ENCODE data around the gene SCNN1B. TPM values are rescaled to one million over a fixed set of nuclear protein-coding genes. Genes with fewer than 3 reads are reported as not detected.

The SCNN1B gene
- total RNA-seq, 2 experiments from 2014 or later = not detected

DNA sequence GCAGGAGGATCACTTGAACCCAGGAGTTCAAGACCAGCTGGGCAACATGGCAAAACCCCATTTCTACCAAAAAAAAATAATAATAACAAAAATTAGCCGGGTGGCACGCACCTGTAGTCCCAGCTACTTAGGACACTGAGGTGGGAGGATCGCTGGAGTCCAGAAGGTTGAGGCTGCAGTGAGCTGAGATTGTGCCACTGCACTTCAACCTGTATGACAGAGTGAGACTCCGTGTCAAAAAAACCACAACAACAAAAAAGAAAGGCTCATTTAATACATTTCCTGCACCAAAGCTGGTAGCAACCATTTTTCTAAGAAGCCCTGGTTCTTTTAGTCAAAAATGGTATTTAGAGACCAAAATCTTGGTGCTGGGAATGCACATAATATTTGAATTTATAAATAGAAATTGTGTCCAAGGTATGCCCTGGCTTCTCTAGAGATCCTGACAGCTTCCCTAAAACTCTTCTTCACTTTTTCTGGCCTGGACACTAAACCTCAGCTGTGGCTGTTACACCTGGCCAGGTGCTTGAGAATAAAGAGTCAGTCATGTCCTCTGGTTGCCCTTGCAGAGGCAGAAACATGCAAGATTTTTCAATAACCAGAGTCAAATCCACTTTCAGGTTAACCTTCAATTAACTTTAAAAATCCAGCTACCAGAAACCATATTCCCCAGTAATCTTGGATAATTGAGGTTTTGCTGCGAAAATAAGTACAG is 35.9 kb downstream of the SCNN1B start:
- Mint-ChIP-seq H3K4me3 (no peak overlapping the region), H3K9me3 (no peaks in the 10 kb centered on the region), H3K27me3 (peaks cover 14% of the 10 kb centered on the region), H3K27ac (no peak overlapping the region), H3K4me1 (no peaks in the 10 kb centered on the region), H3K36me3 (no peaks in the 10 kb centered on the region)
- DNase-seq = no peak
- POLR2A ChIA-PET = no interaction called here
- ATAC-seq (ENCODE audit: low read depth) = no peak

DNA sequence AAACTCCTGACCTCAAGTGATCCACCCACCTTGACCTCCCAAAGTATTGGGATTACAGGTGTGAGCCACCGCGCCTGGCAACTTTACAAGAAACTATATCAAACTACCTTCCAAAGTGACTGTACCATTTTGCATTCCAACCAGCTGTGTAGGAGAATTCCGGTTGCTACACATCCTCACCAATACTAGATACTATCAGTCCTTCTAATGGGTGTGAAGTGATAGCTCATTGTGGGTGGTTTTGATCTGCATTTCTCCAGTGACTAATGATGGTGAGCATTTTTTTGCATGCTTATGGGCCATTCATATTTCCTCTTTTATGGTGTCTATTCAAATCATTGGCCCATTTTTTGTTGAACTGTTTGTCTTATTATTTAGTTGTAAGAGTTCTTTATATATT is 37.7 kb downstream of the SCNN1B start:
- H3K9me3 Mint-ChIP-seq = no peaks in the 10 kb centered on the region
- H3K4me1 Mint-ChIP-seq = no peaks in the 10 kb centered on the region
- no peak overlapping the region for H3K27ac Mint-ChIP-seq
- ATAC-seq (ENCODE audit: low read depth) (no peak), DNase-seq (no peak)
- H3K36me3 Mint-ChIP-seq = no peaks in the 10 kb centered on the region
- peaks cover 14% of the 10 kb centered on the region for H3K27me3 Mint-ChIP-seq
- H3K4me3 Mint-ChIP-seq = no peak overlapping the region
- POLR2A ChIA-PET = no interaction called here

DNA sequence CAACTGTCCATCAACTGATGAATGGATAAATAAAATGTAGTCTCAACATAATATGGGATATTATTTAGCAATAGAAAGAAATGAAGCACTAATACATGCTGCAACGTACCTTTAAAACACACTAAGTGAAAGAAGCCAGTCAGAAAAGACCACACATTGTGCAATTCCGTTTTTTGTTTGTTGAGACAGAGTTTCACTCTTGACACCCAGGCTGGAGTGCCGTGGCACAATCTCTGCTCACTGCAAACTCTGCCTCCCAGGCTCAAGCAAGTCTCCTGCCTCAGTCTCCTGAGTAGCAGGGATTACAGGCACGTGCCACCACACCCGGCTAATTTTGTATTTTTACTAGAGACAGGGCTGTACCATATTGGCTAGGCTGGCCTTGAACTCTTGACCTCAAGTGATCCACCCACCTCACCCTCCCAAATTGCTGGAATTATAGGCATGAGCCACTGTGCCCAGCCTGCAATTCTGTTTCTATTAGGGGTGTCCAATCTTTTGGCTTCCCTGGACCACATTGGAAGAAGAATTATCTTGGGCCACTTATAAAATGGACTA is 40.1 kb downstream of the SCNN1B start:
- no peak overlapping the region for H3K27ac Mint-ChIP-seq
- ATAC-seq (ENCODE audit: low read depth) (no peak), DNase-seq (no peak)
- POLR2A ChIA-PET = no interaction called here
- H3K36me3 Mint-ChIP-seq = no peaks in the 10 kb centered on the region
- H3K27me3 Mint-ChIP-seq = peaks cover 14% of the 10 kb centered on the region
- no peaks in the 10 kb centered on the region for H3K4me1 Mint-ChIP-seq
- no peak overlapping the region for H3K4me3 Mint-ChIP-seq
- no peaks in the 10 kb centered on the region for H3K9me3 Mint-ChIP-seq

DNA sequence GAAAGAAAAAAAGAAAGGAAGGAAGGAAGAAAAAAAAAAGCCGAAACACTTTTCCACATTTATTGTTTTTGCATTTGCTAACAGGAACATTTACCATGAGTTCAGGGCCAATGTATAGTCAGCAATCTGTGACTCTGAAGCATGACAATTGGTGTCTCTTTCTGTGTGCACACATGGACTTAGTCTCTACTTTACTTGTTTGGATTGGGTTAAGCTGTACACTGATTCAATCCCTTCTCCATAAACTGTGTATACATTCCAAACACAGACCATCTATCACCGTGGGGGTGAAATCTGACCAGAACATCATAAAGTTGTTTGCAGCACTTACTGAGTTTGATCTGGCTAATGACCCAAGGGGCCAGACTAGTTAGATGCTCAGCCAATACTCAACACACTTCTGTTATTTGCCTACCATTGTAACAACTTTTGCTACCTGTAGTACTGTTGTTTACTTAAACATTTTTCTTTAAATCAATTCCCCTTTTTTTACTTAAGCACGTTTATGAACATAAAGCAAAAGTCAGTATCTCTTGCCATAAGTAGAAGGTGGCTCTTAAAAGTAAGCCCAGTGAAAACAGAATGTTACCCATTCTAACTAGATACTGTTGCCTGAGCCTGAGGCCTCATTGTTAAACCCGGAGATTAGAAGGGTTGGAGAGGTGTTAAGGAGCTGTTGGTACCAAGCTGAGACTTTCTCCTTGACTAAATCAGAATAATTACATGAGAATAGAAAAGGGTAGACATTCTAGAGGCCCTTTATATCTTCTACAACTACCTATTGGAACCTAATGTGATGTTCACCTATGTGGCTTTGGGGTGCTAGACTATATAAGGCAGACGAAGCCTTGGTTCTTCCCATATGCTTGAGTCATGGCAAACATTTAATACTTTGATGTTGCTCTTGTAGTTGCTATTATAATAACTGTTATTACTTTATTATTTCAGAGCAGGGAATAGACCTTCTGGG is 41.8 kb downstream of the SCNN1B start:
- DNase-seq (no peak), ATAC-seq (ENCODE audit: low read depth) (no peak)
- H3K9me3 Mint-ChIP-seq = no peaks in the 10 kb centered on the region
- no peaks in the 10 kb centered on the region for H3K4me1 Mint-ChIP-seq
- no peaks in the 10 kb centered on the region for H3K36me3 Mint-ChIP-seq
- POLR2A ChIA-PET = no interaction called here
- no peak overlapping the region for H3K4me3 Mint-ChIP-seq
- H3K27ac Mint-ChIP-seq = no peak overlapping the region
- H3K27me3 Mint-ChIP-seq = peaks cover 14% of the 10 kb centered on the region

DNA sequence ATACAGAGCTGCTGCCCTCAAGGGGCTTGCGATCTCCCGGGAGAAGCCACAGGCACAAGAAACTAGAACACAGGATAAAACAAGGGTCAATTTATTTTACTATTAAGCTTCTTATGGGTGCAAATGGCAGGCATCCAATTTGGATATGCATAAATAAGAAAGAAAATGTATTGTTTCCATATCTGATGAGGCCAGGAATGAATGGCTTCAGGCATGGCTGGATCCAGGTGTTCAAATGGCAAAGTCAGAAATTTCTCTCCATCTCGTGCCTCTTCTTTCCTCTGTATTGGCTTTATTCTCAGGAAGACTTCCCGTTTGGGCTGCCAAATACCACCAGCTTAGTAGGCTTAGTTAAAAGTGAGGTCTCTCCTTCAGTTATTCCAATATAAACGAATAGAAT is 43.1 kb downstream of the SCNN1B start:
- DNase-seq = no peak
- Mint-ChIP-seq H3K4me3 (no peak overlapping the region), H3K27ac (no peak overlapping the region), H3K9me3 (no peaks in the 10 kb centered on the region), H3K27me3 (peaks cover 16% of the 10 kb centered on the region), H3K4me1 (no peaks in the 10 kb centered on the region), H3K36me3 (no peaks in the 10 kb centered on the region)
- POLR2A ChIA-PET = no interaction called here
- no peak for ATAC-seq (ENCODE audit: low read depth)

DNA sequence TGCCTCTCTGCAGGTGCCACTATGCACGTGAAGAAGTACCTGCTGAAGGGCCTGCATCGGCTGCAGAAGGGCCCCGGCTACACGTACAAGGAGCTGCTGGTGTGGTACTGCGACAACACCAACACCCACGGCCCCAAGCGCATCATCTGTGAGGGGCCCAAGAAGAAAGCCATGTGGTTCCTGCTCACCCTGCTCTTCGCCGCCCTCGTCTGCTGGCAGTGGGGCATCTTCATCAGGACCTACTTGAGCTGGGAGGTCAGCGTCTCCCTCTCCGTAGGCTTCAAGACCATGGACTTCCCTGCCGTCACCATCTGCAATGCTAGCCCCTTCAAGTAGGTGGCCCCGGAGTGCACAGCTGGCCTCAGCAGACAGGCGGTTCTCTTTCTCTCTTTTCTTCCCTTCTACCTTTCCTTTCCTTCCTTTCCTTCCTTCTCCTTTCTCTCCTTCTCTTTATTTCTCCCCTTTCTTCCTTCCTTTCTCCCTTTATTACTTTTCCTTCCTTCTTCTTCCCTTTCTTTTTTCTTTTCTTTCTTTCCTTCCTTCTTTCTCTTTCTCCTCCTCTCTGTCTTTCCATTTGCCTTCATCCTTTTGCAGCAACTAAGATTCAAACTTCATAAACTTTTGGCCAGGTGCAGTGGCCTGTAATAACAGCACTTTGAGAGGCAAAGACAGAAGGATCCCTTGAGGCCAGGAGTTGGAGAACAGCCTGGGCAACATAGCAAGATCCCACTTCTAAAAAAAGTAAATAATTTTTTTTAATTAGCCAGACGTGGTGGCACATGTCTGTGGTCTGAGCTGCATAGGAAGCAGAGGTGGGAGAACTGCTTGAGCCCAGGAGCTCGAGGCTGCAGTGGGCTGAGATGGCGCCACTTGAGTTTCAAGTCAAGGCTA is 46.7 kb downstream of the SCNN1B start:
- Mint-ChIP-seq H3K27me3 (peaks cover 3% of the 10 kb centered on the region), H3K4me1 (no peaks in the 10 kb centered on the region), H3K4me3 (no peak overlapping the region)

GRCh38 chr16:23351360-23351759 is 49.3 kb downstream of the SCNN1B start:
- no peaks in the 10 kb centered on the region for H3K4me1 Mint-ChIP-seq
- no peaks in the 10 kb centered on the region for H3K36me3 Mint-ChIP-seq
- H3K9me3 Mint-ChIP-seq = no peaks in the 10 kb centered on the region
- ATAC-seq (ENCODE audit: low read depth) = no peak
- H3K27me3 Mint-ChIP-seq = peaks cover 7% of the 10 kb centered on the region
- POLR2A ChIA-PET = no interaction called here
- no peak overlapping the region for H3K4me3 Mint-ChIP-seq
- DNase-seq = no peak
- no peak overlapping the region for H3K27ac Mint-ChIP-seq

More for the DNA sequence above, 46.7 kb downstream of the SCNN1B start:
- Mint-ChIP-seq H3K27ac (no peak overlapping the region), H3K9me3 (no peaks in the 10 kb centered on the region), H3K36me3 (no peaks in the 10 kb centered on the region)
- ATAC-seq (ENCODE audit: low read depth) = no peak
- DNase-seq = no peak
- POLR2A ChIA-PET = no interaction called here

DNA sequence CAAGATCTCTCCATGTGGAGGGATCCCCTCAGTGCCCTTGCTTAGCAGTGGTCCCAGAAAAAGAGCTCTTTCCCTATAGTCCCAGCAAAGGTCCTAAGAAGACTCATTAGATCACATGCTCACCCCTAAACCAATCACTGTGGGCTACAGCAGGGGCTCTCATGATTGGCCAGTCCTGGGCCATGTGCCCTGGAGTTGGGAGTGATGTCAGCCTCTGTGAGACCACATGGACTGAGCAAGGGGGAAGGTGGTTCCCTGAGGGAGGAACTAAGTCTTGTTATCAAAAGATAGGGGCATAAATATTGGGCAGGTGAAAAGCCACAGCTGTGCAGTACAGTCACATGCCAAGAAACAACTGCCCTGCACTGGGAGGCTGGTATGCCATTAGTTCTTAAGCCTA is 51.3 kb downstream of the SCNN1B start:
- no peak for ATAC-seq (ENCODE audit: low read depth)

DNA sequence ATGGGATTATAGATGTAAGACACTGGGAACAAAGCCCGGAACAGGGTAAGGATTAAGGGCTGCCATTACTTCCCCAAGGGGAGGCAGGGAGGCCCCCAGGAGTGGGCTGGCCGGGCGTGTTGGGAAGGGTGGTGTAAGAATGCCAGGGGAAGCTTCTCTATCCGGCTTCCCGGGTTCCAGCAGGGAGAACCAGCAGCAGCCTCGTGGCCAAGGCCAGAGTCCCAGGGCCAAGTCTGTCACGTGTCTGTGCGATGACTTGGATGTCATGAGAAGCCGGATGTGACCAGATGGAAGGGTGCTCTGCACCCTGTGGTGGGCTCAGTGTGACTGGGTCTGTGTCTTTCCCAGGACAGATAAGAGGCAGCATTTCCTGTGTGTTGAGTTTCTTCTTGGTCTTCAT is 52.1 kb downstream of the SCNN1B start:
- H3K27me3 Mint-ChIP-seq = peaks cover 7% of the 10 kb centered on the region
- POLR2A ChIA-PET = no interaction called here
- DNase-seq (no peak), ATAC-seq (ENCODE audit: low read depth) (no peak)
- H3K9me3 Mint-ChIP-seq = no peaks in the 10 kb centered on the region
- no peak overlapping the region for H3K27ac Mint-ChIP-seq
- no peaks in the 10 kb centered on the region for H3K36me3 Mint-ChIP-seq
- H3K4me3 Mint-ChIP-seq = no peak overlapping the region
- H3K4me1 Mint-ChIP-seq = no peaks in the 10 kb centered on the region

More for the DNA sequence above, 51.3 kb downstream of the SCNN1B start:
- POLR2A ChIA-PET = no interaction called here
- no peak overlapping the region for H3K27ac Mint-ChIP-seq
- H3K36me3 Mint-ChIP-seq = no peaks in the 10 kb centered on the region
- no peak overlapping the region for H3K4me3 Mint-ChIP-seq
- no peaks in the 10 kb centered on the region for H3K9me3 Mint-ChIP-seq
- no peaks in the 10 kb centered on the region for H3K4me1 Mint-ChIP-seq
- peaks cover 7% of the 10 kb centered on the region for H3K27me3 Mint-ChIP-seq
- DNase-seq = no peak

GRCh38 chr16:23355106-23355670 is 53.1 kb downstream of the SCNN1B start:
- Mint-ChIP-seq H3K4me1 (no peaks in the 10 kb centered on the region), H3K9me3 (no peaks in the 10 kb centered on the region), H3K27me3 (peaks cover 3% of the 10 kb centered on the region), H3K27ac (no peak overlapping the region), H3K4me3 (no peak overlapping the region), H3K36me3 (no peaks in the 10 kb centered on the region)
- ATAC-seq (ENCODE audit: low read depth) = no peak
- POLR2A ChIA-PET = no interaction called here
- DNase-seq = no peak

DNA sequence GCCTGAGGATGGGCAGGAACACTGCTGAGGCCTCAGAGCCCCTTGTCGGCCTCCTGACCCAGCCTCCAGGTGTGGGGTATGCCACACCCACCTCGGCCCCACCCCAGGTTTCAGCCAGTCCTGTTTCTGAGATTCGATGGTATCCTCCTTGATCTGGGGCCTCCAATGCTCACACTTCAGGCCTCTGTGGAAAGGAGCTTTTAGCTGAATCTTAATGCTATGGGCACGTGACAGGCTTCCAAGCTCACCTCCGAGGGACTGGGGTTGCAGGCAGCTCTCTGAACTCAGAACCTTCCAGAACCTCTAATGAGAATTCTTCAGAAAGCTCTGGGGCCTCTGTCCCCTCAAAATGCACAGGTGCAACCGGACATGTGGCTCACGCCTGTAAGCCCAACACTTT is 54.8 kb downstream of the SCNN1B start:
- no peaks in the 10 kb centered on the region for H3K9me3 Mint-ChIP-seq
- DNase-seq (no peak), ATAC-seq (ENCODE audit: low read depth) (no peak)
- no peak overlapping the region for H3K4me3 Mint-ChIP-seq
- POLR2A ChIA-PET = no interaction called here
- H3K27ac Mint-ChIP-seq = no peak overlapping the region
- no peaks in the 10 kb centered on the region for H3K36me3 Mint-ChIP-seq
- H3K27me3 Mint-ChIP-seq = peaks cover 3% of the 10 kb centered on the region
- H3K4me1 Mint-ChIP-seq = no peaks in the 10 kb centered on the region

DNA sequence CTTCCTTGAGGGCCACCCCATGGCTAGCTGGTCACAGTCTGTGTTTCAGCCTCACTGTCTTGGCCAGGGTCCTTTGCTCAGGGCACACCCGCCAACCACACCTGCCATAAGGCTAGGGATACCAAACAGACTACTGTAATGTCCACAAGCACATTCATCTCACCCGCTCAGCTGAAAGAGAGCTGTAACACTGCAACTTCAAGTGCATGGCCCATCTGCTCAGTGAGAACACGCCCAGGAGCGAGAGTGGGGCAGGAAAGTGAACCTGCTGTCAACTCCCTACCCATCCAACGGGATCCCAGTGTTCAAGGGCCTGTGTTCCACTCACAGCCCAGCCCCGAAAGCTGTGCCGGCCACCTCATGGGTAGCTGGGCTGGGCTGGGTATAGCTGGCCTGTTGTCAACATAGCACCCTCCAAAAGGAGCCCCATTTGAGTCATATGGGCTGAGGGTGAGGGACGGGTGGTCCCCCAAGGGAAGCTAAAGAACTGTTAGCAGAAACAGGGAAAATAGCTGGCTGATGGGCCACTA is 55.7 kb downstream of the SCNN1B start:
- ATAC-seq (ENCODE audit: low read depth) (no peak), DNase-seq (no peak)
- Mint-ChIP-seq H3K36me3 (no peaks in the 10 kb centered on the region), H3K27ac (no peak overlapping the region), H3K4me3 (no peak overlapping the region), H3K9me3 (no peaks in the 10 kb centered on the region), H3K27me3 (peaks cover 3% of the 10 kb centered on the region), H3K4me1 (no peaks in the 10 kb centered on the region)
- POLR2A ChIA-PET = no interaction called here
